Measurements from ENCODE around the gene SPOCK1.

SPOCK1 gene

GRCh38 chr5:137141779-137142178 is 357.3 kb downstream of the SPOCK1 start:
- no peak overlapping the region for H3K4me3 ChIP-seq (replicated peaks; ENCODE audit: low read depth, low read length)
- no peak for DNase-seq (ENCODE audit: extremely low read depth, low read depth)
- no peak for TF ChIP-seq CTCF (IDR thresholded peaks at IDR 0.05; ENCODE audit: low read depth, low read length, missing control alignments)

DNA sequence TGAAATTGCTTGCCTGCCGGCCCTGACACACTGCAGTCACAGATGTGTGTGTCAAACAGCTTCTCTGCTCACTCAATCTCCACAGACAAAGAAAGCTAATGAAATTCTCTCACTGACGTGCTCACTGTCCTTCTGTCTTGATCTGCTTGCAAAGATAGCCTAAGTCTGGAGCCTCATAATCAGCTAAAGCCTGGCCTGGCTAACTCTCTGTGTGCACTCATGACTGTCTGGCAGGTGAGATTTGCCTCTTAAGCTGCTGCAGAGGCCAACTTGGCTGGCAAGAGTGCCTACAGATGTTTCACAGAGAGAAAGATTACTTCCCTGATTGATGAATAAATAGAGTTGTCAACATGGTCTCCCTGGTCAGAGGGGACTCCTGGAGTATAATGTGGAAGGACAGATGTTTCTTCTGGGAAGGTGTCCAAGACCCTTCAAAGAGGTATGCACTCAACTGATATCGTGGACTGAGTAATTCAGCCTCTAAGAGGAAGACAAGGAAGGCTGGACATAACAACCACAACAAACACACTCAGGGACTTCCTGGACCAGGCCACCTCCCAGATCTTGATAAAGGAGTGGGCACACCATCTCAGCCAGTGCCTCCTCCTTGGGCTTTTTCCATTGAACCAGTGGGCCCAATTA is 362.0 kb downstream of the SPOCK1 start:
- TF ChIP-seq CTCF (IDR thresholded peaks at IDR 0.05; ENCODE audit: low read depth, low read length, missing control alignments), result no peak
- no peak overlapping the region for H3K4me3 ChIP-seq (replicated peaks; ENCODE audit: low read depth, low read length)
- no peak for DNase-seq (ENCODE audit: extremely low read depth, low read depth)

- TF ChIP-seq CTCF (IDR thresholded peaks at IDR 0.05; ENCODE audit: low read depth, low read length, missing control alignments), result no peak
- H3K4me3 ChIP-seq (replicated peaks; ENCODE audit: low read depth, low read length), result no peak overlapping the region
- DNase-seq (ENCODE audit: extremely low read depth, low read depth), result no peak
These were observed 364.1 kb downstream of the SPOCK1 start for GRCh38 chr5:137134920-137135532.

DNA sequence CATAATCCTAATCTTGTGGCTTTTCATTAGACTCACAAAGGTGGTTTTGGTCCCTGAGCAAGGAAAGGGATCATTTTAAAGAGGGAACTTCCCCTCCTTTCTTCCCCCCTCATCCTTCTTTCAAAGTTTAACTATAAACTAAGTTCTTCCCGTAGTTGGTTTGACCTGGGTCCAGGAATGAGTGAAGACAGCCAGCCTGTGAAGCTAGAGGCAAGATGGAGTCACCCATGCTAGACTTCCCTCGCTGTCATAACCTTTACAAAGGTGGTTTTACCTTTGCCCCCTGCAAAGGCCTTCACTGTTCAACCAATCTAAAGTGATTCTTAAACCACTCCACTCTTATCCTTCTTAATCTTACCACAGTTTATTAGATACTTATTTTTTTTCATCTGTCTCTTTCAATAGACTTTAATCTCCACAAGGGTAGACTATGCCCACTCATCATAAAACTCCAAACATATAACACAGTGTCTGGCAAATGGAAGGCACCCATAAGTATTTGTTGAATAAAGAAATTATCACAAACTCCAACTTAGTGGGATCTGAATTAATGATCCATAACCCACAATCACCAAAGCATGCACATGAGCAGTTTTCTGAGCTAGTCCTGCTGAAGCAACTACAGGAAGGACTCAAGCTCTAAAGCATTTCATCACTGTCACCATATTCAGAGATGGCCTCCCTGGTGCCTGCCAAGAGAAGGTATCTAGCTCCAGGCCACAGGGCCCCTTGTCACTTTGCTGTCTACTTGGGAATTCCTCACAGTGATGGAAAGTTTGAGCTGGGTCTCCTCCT is 369.0 kb downstream of the SPOCK1 start:
- DNase-seq (ENCODE audit: extremely low read depth, low read depth), result no peak
- no peak overlapping the region for H3K4me3 ChIP-seq (replicated peaks; ENCODE audit: low read depth, low read length)
- TF ChIP-seq CTCF (IDR thresholded peaks at IDR 0.05; ENCODE audit: low read depth, low read length, missing control alignments), result no peak

DNA sequence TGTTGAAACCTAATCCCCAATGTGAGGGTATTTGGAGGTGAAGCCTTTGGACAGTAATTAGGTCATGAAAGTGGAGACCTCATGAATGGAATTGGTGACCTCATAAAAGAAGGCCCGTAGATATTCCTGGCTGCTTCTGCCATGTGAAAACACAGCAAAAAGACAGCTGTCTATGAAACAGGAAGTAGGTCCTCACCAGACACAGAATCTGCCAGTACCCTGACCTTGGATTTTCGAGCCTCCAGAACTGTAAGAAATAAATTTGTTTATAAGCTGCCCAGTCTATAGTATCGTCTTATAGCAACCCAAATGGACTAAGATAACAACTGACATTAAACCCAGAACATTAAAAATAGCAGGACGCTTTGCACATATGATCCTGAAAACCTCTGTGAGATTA is 371.1 kb downstream of the SPOCK1 start:
- no peak overlapping the region for H3K4me3 ChIP-seq (replicated peaks; ENCODE audit: low read depth, low read length)
- TF ChIP-seq CTCF (IDR thresholded peaks at IDR 0.05; ENCODE audit: low read depth, low read length, missing control alignments), result no peak
- DNase-seq (ENCODE audit: extremely low read depth, low read depth), result no peak

DNA sequence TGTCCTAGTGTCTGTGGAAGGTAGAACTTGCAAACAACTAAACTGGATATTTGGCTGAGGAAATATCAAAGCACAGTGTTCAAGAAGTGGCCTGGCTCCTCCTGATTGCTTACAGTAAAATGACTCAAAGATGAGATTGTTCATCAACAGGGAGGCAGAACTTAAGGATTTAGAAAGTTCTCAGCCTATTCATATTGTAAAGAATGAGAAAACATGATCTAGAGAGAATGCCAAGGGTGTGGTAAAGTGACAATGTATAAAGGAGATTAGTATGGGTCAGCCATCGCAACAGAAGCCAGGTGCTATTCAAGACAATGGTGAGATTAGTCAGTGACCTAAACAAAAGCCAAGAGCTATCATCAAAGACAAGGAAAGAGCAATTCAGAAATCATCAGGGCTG is 372.3 kb downstream of the SPOCK1 start:
- H3K4me3 ChIP-seq (replicated peaks; ENCODE audit: low read depth, low read length), result no peak overlapping the region
- TF ChIP-seq CTCF (IDR thresholded peaks at IDR 0.05; ENCODE audit: low read depth, low read length, missing control alignments), result no peak
- DNase-seq (ENCODE audit: extremely low read depth, low read depth), result no peak
